H1 (cell line): ENCODE results near the gene SMC3. TPM values are rescaled to one million over a fixed set of nuclear protein-coding genes. Genes with fewer than 3 reads are reported as not detected.

Source experiments
- CTCF ChIA-PET: fragments of 300-600 bp; sonication (Branson Sonifier 250); formaldehyde crosslinking; loops from one replicate; lab custom pipeline; 2021; ENCODE audit not compliant: partially characterized antibody; lab: Charles Lee
- POLR2A ChIA-PET: fragments of 300-600 bp; sonication (Branson Sonifier 250); formaldehyde crosslinking; loops from one replicate; lab custom pipeline; 2021; ENCODE audit warnings: inconsistent platforms; ENCODE audit not compliant: partially characterized antibody; lab: Charles Lee
- DNase-seq, 2 experiments: peaks; one replicate each; pipeline versions ENCODE4 v3.0.0 to v3.0.0-alpha.2; 2010 to 2022; ENCODE audit warnings: low spot score in 2 of 2, low read depth in 1 of 2, mixed read lengths in 1 of 2
- FAIRE-seq: peaks from 2 replicates; lab custom pipeline; 2011; peaks lifted over from hg19 to GRCh38; lab: Jason Lieb, UNC
- H2AFZ ChIP-seq: 2 replicates; pipeline ENCODE4 v1.8.1; 2012; ENCODE audit warnings: low read length, inconsistent platforms
- H2AK5ac ChIP-seq: 2 replicates; pipeline ENCODE4 v1.6.1; 2013; ENCODE audit warnings: low read depth, low read length
- H2BK120ac ChIP-seq: replicated peaks from 2 replicates; pipeline ENCODE3; 2013; ENCODE audit warnings: low read depth, low read length, inconsistent platforms
- H2BK12ac ChIP-seq: 2 replicates; pipeline ENCODE4 v1.6.1; 2013; ENCODE audit warnings: low read depth, low read length
- H2BK15ac ChIP-seq: 2 replicates; pipeline ENCODE4 v1.6.1; 2013; ENCODE audit warnings: low read length
- H2BK20ac ChIP-seq: 2 replicates; pipeline ENCODE4 v1.6.1; 2013; ENCODE audit warnings: low read length
- H2BK5ac ChIP-seq: 2 replicates; pipeline ENCODE4 v1.6.1; 2013; ENCODE audit warnings: low read depth, low read length
- H3K14ac ChIP-seq: 2 replicates; pipeline ENCODE4 v1.6.1; 2013; ENCODE audit warnings: inconsistent platforms; ENCODE audit not compliant: insufficient read length
- H3K18ac ChIP-seq: 2 replicates; pipeline ENCODE4 v1.6.1; 2013; ENCODE audit warnings: low read length; ENCODE audit errors: extremely low read depth
- H3K23ac ChIP-seq: 2 replicates; pipeline ENCODE4 v1.6.1; 2013; ENCODE audit warnings: inconsistent platforms; ENCODE audit not compliant: insufficient read length
- H3K23me2 ChIP-seq: 2 replicates; pipeline ENCODE4 v1.6.1; 2013; ENCODE audit warnings: low read depth, low read length
- H3K27ac ChIP-seq: 2 replicates; pipeline ENCODE4 v1.6.1; 2011; ENCODE audit warnings: low read depth, low read length, inconsistent platforms
- H3K27me3 ChIP-seq, 4 experiments: replicated peaks in 1 of 4; 1 replicate in 1 of 4; 2 replicates in 3 of 4; pipeline versions ENCODE4 v1.6.1 to v1.8.1; 2011 to 2013; ENCODE audit warnings: low read length in 3 of 4, mild to moderate bottlenecking in 3 of 4, inconsistent platforms in 2 of 4, mixed read lengths in 2 of 4, moderate library complexity in 1 of 4; ENCODE audit not compliant: control insufficient read depth in 3 of 4, insufficient read depth in 3 of 4; ENCODE audit errors: extremely low read depth in 1 of 4
- H3K36me3 ChIP-seq, 4 experiments: 2 replicates each; pipeline versions ENCODE4 v1.6.1 to v1.8.1; 2011 to 2013; ENCODE audit warnings: mild to moderate bottlenecking in 4 of 4, low read length in 3 of 4, moderate library complexity in 2 of 4, control low read depth in 1 of 4, inconsistent platforms in 1 of 4; ENCODE audit not compliant: insufficient read depth in 4 of 4, control insufficient read depth in 2 of 4
- H3K4ac ChIP-seq: replicated peaks from 2 replicates; pipeline ENCODE3; 2013; ENCODE audit warnings: low read length, low read depth, mixed read lengths, inconsistent platforms; ENCODE audit not compliant: insufficient read length
- H3K4me1 ChIP-seq, 4 experiments: replicated peaks in 1 of 4; 1 replicate in 1 of 4; 2 replicates in 3 of 4; pipeline versions ENCODE4 v1.6.1 to v1.8.1; 2011 to 2013; ENCODE audit warnings: low read length in 3 of 4, inconsistent platforms in 2 of 4, mixed read lengths in 1 of 4; ENCODE audit not compliant: insufficient read depth in 4 of 4, control insufficient read depth in 3 of 4
- H3K4me2 ChIP-seq, 2 experiments: 2 replicates each; pipeline versions ENCODE4 v1.6.1 to v1.8.1; 2011 to 2013; ENCODE audit warnings: low read depth in 2 of 2, low read length in 2 of 2, control low read depth in 1 of 2, inconsistent platforms in 1 of 2, mild to moderate bottlenecking in 1 of 2; ENCODE audit not compliant: insufficient read depth in 1 of 2
- H3K4me3 ChIP-seq, 4 experiments: fragments of 200-600, 300-600 bp in 1 of 4; sonication (generic), shearing (Covaris generic), sonication (Bioruptor Twin) in 1 of 4; 2 replicates each; pipeline versions ENCODE4 v1.5.1 to v1.8.1; 2011 to 2016; ENCODE audit warnings: low read length in 4 of 4, low read depth in 3 of 4, control low read depth in 2 of 4, inconsistent platforms in 2 of 4, mild to moderate bottlenecking in 2 of 4, mixed read lengths in 1 of 4, moderate library complexity in 1 of 4; ENCODE audit not compliant: insufficient read depth in 2 of 4; ENCODE audit errors: extremely low read depth in 1 of 4
- H3K56ac ChIP-seq: replicated peaks from 2 replicates; pipeline ENCODE3; 2013; ENCODE audit warnings: low read depth, mild to moderate bottlenecking, mixed read lengths, low read length, inconsistent platforms; ENCODE audit not compliant: insufficient read length
- H3K79me1 ChIP-seq: 2 replicates; pipeline ENCODE4 v1.6.1; 2013; ENCODE audit warnings: low read depth, low read length, control low read depth
- H3K79me2 ChIP-seq, 2 experiments: 2 replicates each; pipeline versions ENCODE4 v1.6.1 to v1.8.1; 2012 to 2013; ENCODE audit warnings: low read length in 2 of 2, mild to moderate bottlenecking in 2 of 2, inconsistent platforms in 1 of 2; ENCODE audit not compliant: insufficient read depth in 2 of 2, control insufficient read depth in 1 of 2
- H3K9ac ChIP-seq, 4 experiments: replicated peaks in 1 of 4; 1 replicate in 1 of 4; 2 replicates in 3 of 4; pipeline versions ENCODE4 v1.6.1 to v1.8.1; 2011 to 2013; ENCODE audit warnings: low read depth in 3 of 4, low read length in 3 of 4, control low read depth in 2 of 4, mild to moderate bottlenecking in 2 of 4, moderate library complexity in 2 of 4, inconsistent platforms in 1 of 4; ENCODE audit errors: extremely low read depth in 1 of 4
- H3K9me3 ChIP-seq, 2 experiments: 2 replicates each; pipeline versions ENCODE4 v1.6.1 to v1.8.1; 2012 to 2013; ENCODE audit warnings: mild to moderate bottlenecking in 2 of 2, moderate library complexity in 2 of 2, control low read depth in 1 of 2, inconsistent platforms in 1 of 2, low read depth in 1 of 2, low read length in 1 of 2, mixed read lengths in 1 of 2; ENCODE audit not compliant: insufficient read depth in 2 of 2
- H4K20me1 ChIP-seq, 2 experiments: replicated peaks in 1 of 2; 2 replicates each; pipeline versions ENCODE3 to v1.8.1; 2011 to 2013; ENCODE audit warnings: inconsistent platforms in 2 of 2, low read length in 2 of 2, mild to moderate bottlenecking in 1 of 2; ENCODE audit not compliant: insufficient read depth in 2 of 2, control insufficient read depth in 1 of 2
- H4K5ac ChIP-seq: 2 replicates; pipeline ENCODE4 v1.6.1; 2013; ENCODE audit warnings: low read length, low read depth, mixed read lengths, inconsistent platforms; ENCODE audit not compliant: insufficient read length
- H4K8ac ChIP-seq: 2 replicates; pipeline ENCODE4 v1.8.0; 2013; ENCODE audit warnings: mild to moderate bottlenecking, moderate library complexity, low read length, inconsistent platforms; ENCODE audit not compliant: insufficient read depth; ENCODE audit errors: extremely low read depth
- H4K91ac ChIP-seq: replicated peaks from 2 replicates; pipeline ENCODE3; 2013; ENCODE audit warnings: low read length, mixed read lengths, inconsistent platforms; ENCODE audit not compliant: insufficient read length
- ATF2 ChIP-seq: IDR thresholded peaks from 2 replicates; pipeline ENCODE4 v1.6.1; 2012; ENCODE audit warnings: low read length, inconsistent platforms
- BCL11A ChIP-seq, 2 experiments: IDR thresholded peaks; one replicate each; pipeline ENCODE4 v1.6.1; 2011; ENCODE audit warnings: low read depth in 2 of 2, low read length in 2 of 2, mild to moderate bottlenecking in 2 of 2
- FOSL1 ChIP-seq: IDR thresholded peaks from 2 replicates; pipeline ENCODE4 v1.6.1; 2011; ENCODE audit warnings: mild to moderate bottlenecking, low read depth, low read length, moderate library complexity; ENCODE audit not compliant: insufficient read depth
- JUN ChIP-seq: IDR thresholded peaks from 2 replicates; pipeline ENCODE4 v1.6.1; 2011; ENCODE audit warnings: low read depth, mild to moderate bottlenecking, improper control_type of control experiment, low read length
- POLR2A ChIP-seq, 2 experiments: IDR thresholded peaks; 1 replicate in 1 of 2; 2 replicates in 1 of 2; pipeline ENCODE4 v1.6.1; 2011; ENCODE audit warnings: low read depth in 2 of 2, low read length in 2 of 2, mild to moderate bottlenecking in 2 of 2; ENCODE audit errors: control extremely low read depth in 1 of 2
- WGBS, 2 experiments: shearing (Covaris generic) in 1 of 2; methylation state at CpG; one replicate each; pipeline versions ENCODE4 v1.1.6 to v1.1.7; 2013 to 2015; ENCODE audit warnings: low lambda C conversion rate in 2 of 2, mixed read lengths in 2 of 2, inconsistent platforms in 1 of 2, low coverage in 1 of 2, missing lambda C conversion rate in 1 of 2; ENCODE audit not compliant: insufficient replicate concordance in 2 of 2, insufficient coverage in 1 of 2, insufficient read length in 1 of 2; ENCODE audit errors: extremely low coverage in 1 of 2, missing lambda C conversion rate in 1 of 2; 5-methylcytosine and 5-hydroxymethylcytosine counted together
- polyA plus RNA-seq, 7 experiments: library from polyadenylated mRNA; depleted of rRNA in 3 of 7; stranded (reverse) in 5 of 7; unstranded in 2 of 7; fragments of >200 nt in 5 of 7; fragments of 200-250 nt in 2 of 7; gene quantifications; 1 replicate in 5 of 7; 2 replicates in 1 of 7; 4 replicates in 1 of 7; pipeline versions ENCODE4 v1.2.1 to v1.2.3, GENCODE V29; 2011 to 2013; ENCODE audit warnings: missing spikeins in 2 of 7, mixed read lengths in 2 of 7
- total RNA-seq: library from RNA; stranded (reverse); fragmentation: NEBNext Ultra II Directional; extraction: Animal tissue kit (Norgen Biotek cat#: 25700); gene quantifications from 2 replicates; pipeline ENCODE4 v1.2.1, GENCODE V29; 2021

SMC3 gene
- total and polyA plus RNA-seq, 2 of the 8 experiments (the other 6 are each of a cell fraction or from before 2014, with no cell fraction given): 12.7 to 93.4 TPM

- CTCF ChIA-PET: interaction anchor here (0.7 to 1.3 kb wide), 5 partner anchors 10 to 40 kb away, joined by 3 to 7 read pairs (median 4); no protein-coding TSS in a partner anchor
- no peak for TF ChIP-seq BCL11A (IDR thresholded peaks at IDR 0.05; ENCODE audit: low read depth in 2 of 2, low read length in 2 of 2)
- no peak for TF ChIP-seq ATF2
- no peak for TF ChIP-seq POLR2A (IDR thresholded peaks at IDR 0.05; ENCODE audit: control extremely low read depth in 1 of 2, low read depth in 2 of 2, low read length in 2 of 2)
- TF ChIP-seq FOSL1: no peak
- no peak for TF ChIP-seq JUN
- TF ChIP-seq, all 59 proteins: peak for 0
- no peak overlapping the region for H2AFZ ChIP-seq
- H2BK15ac ChIP-seq: no peak overlapping the region
- H3K9ac ChIP-seq: no peak overlapping the region
- H3K79me2 ChIP-seq: no peaks in the 10 kb centered on the region
- no peak overlapping the region for H4K91ac ChIP-seq
- H3K56ac ChIP-seq: no peak overlapping the region
- H3K9me3 ChIP-seq: no peaks in the 10 kb centered on the region
- FAIRE-seq (no peak), DNase-seq (no peak)
- no peak overlapping the region for H2AK5ac ChIP-seq
- H2BK20ac ChIP-seq: no peak overlapping the region
- H2BK12ac ChIP-seq: no peak overlapping the region
- POLR2A ChIA-PET: interaction anchor here (0.8 to 1.5 kb wide), 4 partner anchors 9 to 24 kb away, joined by 3 to 4 read pairs (median 3); partner anchors contain the start of gene RBM20
- H3K23ac ChIP-seq: no peak overlapping the region
- H3K4ac ChIP-seq: no peak overlapping the region
- H3K27ac ChIP-seq: no peak overlapping the region
- H4K20me1 ChIP-seq: no peaks in the 10 kb centered on the region
- no peak overlapping the region for H3K14ac ChIP-seq
- no peak overlapping the region for H4K5ac ChIP-seq
- H3K79me1 ChIP-seq: no peaks in the 10 kb centered on the region
- WGBS, 2 experiments: 84% methylated on average over 1 of the region's 1 CpG; no CpG with 5 or more reads in 1 of the 2 experiments
- H4K8ac ChIP-seq: no peak overlapping the region
- no peak overlapping the region for H2BK120ac ChIP-seq
- H3K4me3 ChIP-seq: no peak overlapping the region
- H3K4me2 ChIP-seq: no peak overlapping the region
- no peaks in the 10 kb centered on the region for H3K27me3 ChIP-seq
- H2BK5ac ChIP-seq: no peak overlapping the region
- H3K18ac ChIP-seq: no peak overlapping the region
- H3K36me3 ChIP-seq: no peaks in the 10 kb centered on the region
- no peaks in the 10 kb centered on the region for H3K23me2 ChIP-seq
- peaks cover 8 to 15% (median 10%) of the 10 kb centered on the region in 4 experiments for H3K4me1 ChIP-seq
Observed at GRCh38 chr10:110632591-110633215, 65.2 kb downstream of the SMC3 start.
